Measurements from ENCODE around the gene CNFN. TPM values are rescaled to one million over a fixed set of nuclear protein-coding genes. Genes with fewer than 3 reads are reported as not detected.

Gene CNFN
- total RNA-seq, 1 donor from 2014 or later = 2.8 TPM

- H3K27me3 Mint-ChIP-seq (ENCODE audit: unreplicated experiment) = peaks cover 9% of the 10 kb centered on the region
- no peak overlapping the region for H3K4me3 Mint-ChIP-seq (ENCODE audit: unreplicated experiment)
- peaks cover 15% of the 10 kb centered on the region for H3K36me3 Mint-ChIP-seq (ENCODE audit: unreplicated experiment)
- H3K27ac Mint-ChIP-seq (ENCODE audit: unreplicated experiment) = no peak overlapping the region
- no peak for TF ChIP-seq CTCF (IDR thresholded peaks at IDR 0.05; ENCODE audit: partially characterized antibody, unreplicated experiment)
- DNase-seq = no peak
- H3K9me3 Mint-ChIP-seq (ENCODE audit: unreplicated experiment) = peaks cover 9% of the 10 kb centered on the region
- H3K4me1 Mint-ChIP-seq (ENCODE audit: low read depth, unreplicated experiment) = peaks cover 1% of the 10 kb centered on the region
Measured at GRCh38 chr19:42350417-42350816, 39.7 kb downstream of the CNFN start.

- TF ChIP-seq CTCF (IDR thresholded peaks at IDR 0.05; ENCODE audit: partially characterized antibody, unreplicated experiment) = no peak
- peaks cover 1% of the 10 kb centered on the region for H3K4me1 Mint-ChIP-seq (ENCODE audit: low read depth, unreplicated experiment)
- no peak overlapping the region for H3K27ac Mint-ChIP-seq (ENCODE audit: unreplicated experiment)
- peaks cover 6% of the 10 kb centered on the region for H3K9me3 Mint-ChIP-seq (ENCODE audit: unreplicated experiment)
- no peak for DNase-seq
- H3K36me3 Mint-ChIP-seq (ENCODE audit: unreplicated experiment) = peaks cover 14% of the 10 kb centered on the region
- H3K27me3 Mint-ChIP-seq (ENCODE audit: unreplicated experiment) = peaks cover 6% of the 10 kb centered on the region
- no peak overlapping the region for H3K4me3 Mint-ChIP-seq (ENCODE audit: unreplicated experiment)
Measured at GRCh38 chr19:42349378-42350107, 40.6 kb downstream of the CNFN start.

GRCh38 chr19:42348211-42348610 lies 41.9 kb downstream of the CNFN start:
- H3K4me1 Mint-ChIP-seq (ENCODE audit: low read depth, unreplicated experiment) = peaks cover 1% of the 10 kb centered on the region
- no peak for DNase-seq
- TF ChIP-seq CTCF (IDR thresholded peaks at IDR 0.05; ENCODE audit: partially characterized antibody, unreplicated experiment) = no peak
- no peak overlapping the region for H3K4me3 Mint-ChIP-seq (ENCODE audit: unreplicated experiment)
- H3K27ac Mint-ChIP-seq (ENCODE audit: unreplicated experiment) = no peak overlapping the region
- peaks cover 4% of the 10 kb centered on the region for H3K9me3 Mint-ChIP-seq (ENCODE audit: unreplicated experiment)
- peaks cover 9% of the 10 kb centered on the region for H3K36me3 Mint-ChIP-seq (ENCODE audit: unreplicated experiment)
- peaks cover 3% of the 10 kb centered on the region for H3K27me3 Mint-ChIP-seq (ENCODE audit: unreplicated experiment)

- no peak for TF ChIP-seq CTCF (IDR thresholded peaks at IDR 0.05; ENCODE audit: partially characterized antibody, unreplicated experiment)
- Mint-ChIP-seq H3K27ac (ENCODE audit: unreplicated experiment) (no peak overlapping the region), H3K9me3 (ENCODE audit: unreplicated experiment) (peaks cover 4% of the 10 kb centered on the region), H3K4me1 (ENCODE audit: low read depth, unreplicated experiment) (peaks cover 1% of the 10 kb centered on the region), H3K4me3 (ENCODE audit: unreplicated experiment) (no peak overlapping the region), H3K27me3 (ENCODE audit: unreplicated experiment) (peaks cover 4% of the 10 kb centered on the region), H3K36me3 (ENCODE audit: unreplicated experiment) (peaks cover 4% of the 10 kb centered on the region)
- no peak for DNase-seq
Measured at GRCh38 chr19:42345191-42345812, 44.8 kb downstream of the CNFN start.

GRCh38 chr19:42344336-42344893 lies 45.7 kb downstream of the CNFN start:
- TF ChIP-seq CTCF (IDR thresholded peaks at IDR 0.05; ENCODE audit: partially characterized antibody, unreplicated experiment) = no peak
- H3K27me3 Mint-ChIP-seq (ENCODE audit: unreplicated experiment) = peaks cover 4% of the 10 kb centered on the region
- no peak overlapping the region for H3K4me3 Mint-ChIP-seq (ENCODE audit: unreplicated experiment)
- no peak for DNase-seq
- H3K27ac Mint-ChIP-seq (ENCODE audit: unreplicated experiment) = no peak overlapping the region
- peaks cover 4% of the 10 kb centered on the region for H3K36me3 Mint-ChIP-seq (ENCODE audit: unreplicated experiment)
- peaks cover 1% of the 10 kb centered on the region for H3K4me1 Mint-ChIP-seq (ENCODE audit: low read depth, unreplicated experiment)
- no peaks in the 10 kb centered on the region for H3K9me3 Mint-ChIP-seq (ENCODE audit: unreplicated experiment)

All from glutamatergic neuron (in vitro differentiated cells).